ENCODE data around the gene ZNF670.

GRCh38 chr1:247111259-247111699, 32.7 kb upstream of the ZNF670 start:
- no peak for TF ChIP-seq FOXP2 (optimal IDR thresholded peaks at IDR 0.05; ENCODE audit: control extremely low read depth, extremely low read length, insufficient read depth)
- TF ChIP-seq EZH2 (IDR thresholded peaks at IDR 0.05): no peak
- no peak for TF ChIP-seq POLR2AphosphoS5 (IDR thresholded peaks at IDR 0.05; ENCODE audit: borderline replicate concordance, low read depth, low read length)
